Gastrocnemius medialis (tissue), 4 donors: ENCODE measurements around the gene SGCD.

Source experiments
- POLR2A ChIP-seq, 2 donors: fragments of 450-650 bp; IDR thresholded peaks; one replicate each; pipeline ENCODE4 v1.6.1; 2017; ENCODE audit warnings: antibody characterized with exemption in 2 of 2, mild to moderate bottlenecking in 2 of 2, moderate library complexity in 2 of 2
- TF ChIP-seq, protein P1 (sequence below), 5 experiments: fragments of 450-650 bp in 3 of 5; fragments of 200-600 bp in 2 of 5; sonication (generic) in 2 of 5; IDR thresholded peaks in 4 of 5; conservative IDR thresholded peaks in 1 of 5; 1 replicate in 4 of 5; 2 replicates in 1 of 5; pipeline ENCODE4 v1.5.1; 2016 to 2019; ENCODE audit warnings: antibody characterized with exemption in 5 of 5, mild to moderate bottlenecking in 3 of 5, moderate library complexity in 3 of 5

DNA sequence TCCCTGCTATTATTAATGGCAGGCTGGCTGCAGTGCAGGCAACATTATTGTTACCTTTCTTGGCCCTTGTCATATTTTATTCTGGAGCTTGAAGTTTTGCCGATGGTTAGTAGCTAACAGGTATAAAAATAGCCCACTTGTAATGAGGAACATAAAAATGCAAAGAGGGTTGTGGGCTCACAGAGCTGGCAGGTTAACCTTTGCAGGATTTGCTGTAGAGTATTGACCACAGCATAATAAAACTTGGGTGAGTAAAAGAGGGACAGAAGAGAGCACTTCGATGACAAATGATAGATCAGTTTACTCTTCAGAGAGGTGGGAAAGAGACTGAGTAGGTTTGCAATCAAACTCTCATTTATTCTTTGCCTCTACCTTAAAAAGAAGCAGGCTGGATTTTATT lies 49.7 kb upstream of the SGCD start:
- TF ChIP-seq, protein P1, sequence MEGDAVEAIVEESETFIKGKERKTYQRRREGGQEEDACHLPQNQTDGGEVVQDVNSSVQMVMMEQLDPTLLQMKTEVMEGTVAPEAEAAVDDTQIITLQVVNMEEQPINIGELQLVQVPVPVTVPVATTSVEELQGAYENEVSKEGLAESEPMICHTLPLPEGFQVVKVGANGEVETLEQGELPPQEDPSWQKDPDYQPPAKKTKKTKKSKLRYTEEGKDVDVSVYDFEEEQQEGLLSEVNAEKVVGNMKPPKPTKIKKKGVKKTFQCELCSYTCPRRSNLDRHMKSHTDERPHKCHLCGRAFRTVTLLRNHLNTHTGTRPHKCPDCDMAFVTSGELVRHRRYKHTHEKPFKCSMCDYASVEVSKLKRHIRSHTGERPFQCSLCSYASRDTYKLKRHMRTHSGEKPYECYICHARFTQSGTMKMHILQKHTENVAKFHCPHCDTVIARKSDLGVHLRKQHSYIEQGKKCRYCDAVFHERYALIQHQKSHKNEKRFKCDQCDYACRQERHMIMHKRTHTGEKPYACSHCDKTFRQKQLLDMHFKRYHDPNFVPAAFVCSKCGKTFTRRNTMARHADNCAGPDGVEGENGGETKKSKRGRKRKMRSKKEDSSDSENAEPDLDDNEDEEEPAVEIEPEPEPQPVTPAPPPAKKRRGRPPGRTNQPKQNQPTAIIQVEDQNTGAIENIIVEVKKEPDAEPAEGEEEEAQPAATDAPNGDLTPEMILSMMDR (IDR thresholded peaks at IDR 0.05 in 4 of 5, conservative IDR thresholded peaks at IDR 0.05 in 1 of 5), result no peak
- no peak for TF ChIP-seq POLR2A (IDR thresholded peaks at IDR 0.05)
